IgD-negative memory B cell (primary cell): ENCODE data around the gene SETD7. TPM values are rescaled to one million over a fixed set of nuclear protein-coding genes. Genes with fewer than 3 reads are reported as not detected.
"Not testable (repeated sequence)": the region's sequence is repeated elsewhere in the genome, so short reads cannot be mapped to it uniquely, and the experiment has no call there.

Source experiments
- H3K27ac Mint-ChIP-seq, 3 donors: one replicate each; pipeline ENCODE4 v1.8.0; 2020 to 2022; ENCODE audit warnings: mild to moderate bottlenecking in 3 of 3, mixed read lengths in 3 of 3, moderate library complexity in 1 of 3
- H3K27me3 Mint-ChIP-seq: one replicate; pipeline ENCODE4 v1.8.0; 2021; ENCODE audit warnings: mixed read lengths
- H3K36me3 Mint-ChIP-seq: one replicate; pipeline ENCODE4 v1.8.0; 2020; ENCODE audit warnings: mild to moderate bottlenecking, mixed read lengths
- H3K4me1 Mint-ChIP-seq, 3 donors: one replicate each; pipeline ENCODE4 v1.8.0; 2020 to 2022; ENCODE audit warnings: mixed read lengths in 3 of 3, mild to moderate bottlenecking in 1 of 3
- H3K4me3 Mint-ChIP-seq, 4 donors: one replicate each; pipeline ENCODE4 v1.8.0; 2020 to 2022; ENCODE audit warnings: mild to moderate bottlenecking in 4 of 4, mixed read lengths in 4 of 4, moderate library complexity in 3 of 4
- H3K9me3 Mint-ChIP-seq, 3 donors: one replicate each; pipeline ENCODE4 v1.8.0; 2020 to 2021; ENCODE audit warnings: mixed read lengths in 3 of 3, mild to moderate bottlenecking in 1 of 3
- polyA plus RNA-seq: library from polyadenylated mRNA; unstranded; fragments of 300-500 nt; fragmentation: Illumina TruSeq; gene quantifications from one replicate; pipeline ENCODE4 v1.2.3, GENCODE V29; 2021

Gene SETD7
- polyA plus RNA-seq, 1 donor from 2014 or later = 2.0 TPM

DNA sequence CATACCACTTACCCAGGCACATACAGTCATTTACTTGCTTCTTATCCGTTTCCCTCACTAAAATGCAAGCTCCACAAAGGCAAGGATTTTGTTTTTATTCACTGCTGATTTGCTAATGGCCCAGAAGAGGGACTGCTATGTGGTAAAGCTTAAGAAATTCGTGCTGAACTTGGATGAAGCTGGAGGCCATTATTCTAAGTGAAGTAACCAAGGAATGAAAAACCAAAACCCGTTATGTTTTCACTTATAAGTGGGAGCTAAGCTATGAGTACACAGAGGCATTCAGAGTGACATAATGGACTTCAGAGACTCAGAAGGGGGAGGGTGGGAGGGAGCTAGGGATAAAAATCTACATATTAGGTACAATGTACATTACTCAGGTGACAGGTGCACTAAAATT lies 54.9 kb downstream of the SETD7 start:
- peaks cover 0 to 8% (median 2%) of the 10 kb centered on the region in 3 donors for H3K9me3 Mint-ChIP-seq
- peaks cover 8% of the 10 kb centered on the region for H3K36me3 Mint-ChIP-seq

DNA sequence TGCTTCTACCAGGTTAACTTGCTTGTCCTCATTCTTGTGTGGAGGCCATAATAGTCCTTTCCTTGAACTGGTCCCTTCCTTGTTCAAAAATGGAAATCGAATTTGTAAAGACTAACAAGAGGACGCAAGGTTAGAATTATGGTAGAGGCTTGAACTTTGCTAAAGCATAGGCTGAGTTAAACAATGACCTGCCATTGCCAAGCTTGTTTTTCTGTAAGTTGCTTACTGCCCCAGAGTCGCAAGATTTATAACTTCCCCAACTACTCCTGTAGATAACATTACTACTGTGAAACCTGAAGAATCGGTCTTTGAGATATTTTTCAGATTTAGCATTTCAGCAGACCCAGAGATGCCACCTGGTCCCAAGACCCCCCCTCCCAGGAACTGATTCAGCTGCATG lies 56.8 kb downstream of the SETD7 start:
- no peaks in the 10 kb centered on the region for H3K27me3 Mint-ChIP-seq
- H3K4me1 Mint-ChIP-seq = no peaks in the 10 kb centered on the region
- peak overlapping the region in 1 of 3 donors; percentile 27 for H3K27ac Mint-ChIP-seq
- no peak overlapping the region for H3K4me3 Mint-ChIP-seq
- H3K9me3 Mint-ChIP-seq = peaks cover 0 to 5% (median 2%) of the 10 kb centered on the region in 3 donors
- peaks cover 7% of the 10 kb centered on the region for H3K36me3 Mint-ChIP-seq

More for the DNA sequence above, 54.9 kb downstream of the SETD7 start:
- Mint-ChIP-seq H3K4me1 (no peaks in the 10 kb centered on the region), H3K27me3 (no peaks in the 10 kb centered on the region), H3K4me3 (no peak overlapping the region), H3K27ac (peak overlapping the region in 1 of 3 donors; percentile 59)

DNA sequence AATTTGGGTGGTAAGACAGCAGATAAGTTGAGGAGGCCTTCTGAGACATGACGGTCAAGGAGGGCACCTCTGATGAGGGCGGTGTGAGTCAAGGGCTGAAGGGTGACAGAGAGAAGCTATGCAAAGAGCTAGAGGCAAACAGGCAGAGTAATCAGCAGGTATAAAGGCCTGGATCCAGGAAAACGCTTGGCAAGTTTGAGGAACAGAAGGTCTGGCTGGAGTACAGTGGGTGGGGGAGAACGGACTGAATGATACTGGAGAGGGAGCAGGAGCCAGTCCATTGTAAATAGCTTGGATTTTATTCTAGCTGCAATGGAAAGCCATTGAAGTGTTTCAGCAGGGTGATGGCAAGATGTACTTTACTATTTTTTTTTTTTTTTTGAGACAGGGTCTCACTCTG lies 62.8 kb downstream of the SETD7 start:
- Mint-ChIP-seq H3K27me3 (no peaks in the 10 kb centered on the region), H3K4me3 (no peak overlapping the region), H3K27ac (no peak overlapping the region), H3K36me3 (peaks cover 1% of the 10 kb centered on the region), H3K4me1 (no peaks in the 10 kb centered on the region), H3K9me3 (peaks cover 0 to 1% (median 0%) of the 10 kb centered on the region in 3 donors)

DNA sequence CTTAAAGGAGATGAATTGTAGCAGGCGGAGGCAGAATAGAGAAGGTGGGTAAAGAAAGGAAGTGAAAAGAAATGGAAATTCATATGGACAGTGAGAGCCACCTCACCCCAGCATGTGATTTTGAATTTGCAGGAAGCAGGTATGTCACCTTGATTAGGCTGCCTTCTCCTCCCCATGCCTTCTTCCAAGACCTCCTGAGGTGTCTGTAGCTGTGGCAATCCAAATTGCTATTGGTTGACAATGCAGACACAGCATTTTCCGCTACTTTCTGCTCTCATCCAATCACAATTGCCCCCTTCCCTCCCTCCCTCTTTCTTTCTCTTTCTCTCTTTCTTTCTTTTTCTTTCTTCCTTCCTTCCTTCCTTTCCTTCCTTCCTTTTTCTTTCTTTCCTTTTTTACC lies 63.6 kb downstream of the SETD7 start:
- Mint-ChIP-seq H3K9me3 (peaks cover 0 to 1% (median 0%) of the 10 kb centered on the region in 3 donors), H3K4me3 (no peak overlapping the region), H3K27me3 (no peaks in the 10 kb centered on the region), H3K36me3 (peaks cover 1% of the 10 kb centered on the region), H3K27ac (no peak overlapping the region), H3K4me1 (no peaks in the 10 kb centered on the region)

DNA sequence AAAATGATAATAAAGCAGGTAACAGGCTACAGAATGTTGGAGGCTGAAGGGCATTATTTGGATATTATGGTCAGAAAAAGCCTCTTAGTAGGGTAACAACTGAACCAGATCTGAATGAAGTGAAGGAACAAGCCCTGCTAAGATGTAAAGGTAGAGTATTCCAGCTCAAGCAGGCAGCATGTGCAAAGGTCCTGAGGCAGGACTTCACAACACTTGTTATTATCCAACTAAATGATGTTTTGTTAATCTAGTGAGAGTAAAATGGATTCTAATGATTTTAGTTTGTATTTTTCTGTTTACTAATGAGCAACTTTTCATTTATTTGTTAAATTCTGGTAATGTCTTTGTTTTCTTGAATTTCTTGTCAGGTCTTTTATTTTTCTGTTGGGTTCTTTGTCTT lies 66.4 kb downstream of the SETD7 start:
- H3K27me3 Mint-ChIP-seq = no peaks in the 10 kb centered on the region
- H3K9me3 Mint-ChIP-seq = peaks cover 0 to 1% (median 0%) of the 10 kb centered on the region in 3 donors
- peaks cover 1% of the 10 kb centered on the region for H3K36me3 Mint-ChIP-seq
- no peaks in the 10 kb centered on the region for H3K4me1 Mint-ChIP-seq
- no peak overlapping the region for H3K4me3 Mint-ChIP-seq
- H3K27ac Mint-ChIP-seq = no peak overlapping the region

DNA sequence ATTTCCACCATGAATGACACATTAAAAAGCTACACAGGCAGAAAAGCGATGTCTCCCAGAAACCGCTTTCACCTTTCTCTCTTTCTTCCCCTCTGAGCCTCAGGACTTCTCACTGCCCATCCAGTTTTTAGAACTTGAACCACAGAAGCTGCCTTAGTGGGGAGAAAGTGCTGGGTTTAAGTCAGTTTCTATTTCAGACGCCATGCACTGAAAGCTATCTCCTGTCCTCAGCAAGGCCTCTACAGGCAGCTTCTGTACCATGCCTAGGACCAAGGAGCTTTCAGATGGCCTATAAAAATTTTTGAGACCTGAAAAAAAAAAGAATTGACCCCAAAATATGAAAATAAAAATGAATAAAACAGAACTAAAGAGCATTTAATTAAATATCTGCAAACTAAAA lies 67.6 kb downstream of the SETD7 start:
- no peaks in the 10 kb centered on the region for H3K4me1 Mint-ChIP-seq
- H3K27me3 Mint-ChIP-seq = no peaks in the 10 kb centered on the region
- H3K27ac Mint-ChIP-seq = no peak overlapping the region
- H3K4me3 Mint-ChIP-seq = no peak overlapping the region
- H3K36me3 Mint-ChIP-seq = peaks cover 1% of the 10 kb centered on the region
- H3K9me3 Mint-ChIP-seq = no peaks in the 10 kb centered on the region

DNA sequence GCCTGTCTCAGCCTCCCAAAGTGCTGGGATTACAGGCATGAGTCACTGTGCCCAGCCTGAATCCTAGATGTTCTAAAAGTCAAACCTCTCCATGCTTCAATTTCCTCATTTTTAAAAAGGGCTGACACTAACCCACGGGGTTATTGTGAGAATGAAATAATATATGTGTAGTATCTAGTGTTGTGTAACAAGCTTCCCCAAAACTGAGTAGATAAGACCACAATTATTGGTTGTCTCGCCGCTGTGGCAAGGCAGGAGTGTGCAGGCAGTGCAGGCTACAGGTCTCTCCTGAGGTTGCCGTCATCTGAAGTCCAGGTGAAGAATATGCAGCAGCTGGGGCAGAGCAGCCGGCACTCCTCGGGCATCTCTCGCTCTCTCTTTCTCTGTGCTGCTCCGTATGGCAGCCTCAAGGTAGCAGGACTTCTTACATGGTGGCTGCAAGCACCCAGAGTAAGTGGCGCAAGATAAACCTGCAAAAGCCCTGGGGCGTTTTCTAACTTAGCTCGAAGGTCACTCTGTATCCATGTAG lies 71.2 kb downstream of the SETD7 start:
- no peaks in the 10 kb centered on the region for H3K36me3 Mint-ChIP-seq
- no peak overlapping the region for H3K27ac Mint-ChIP-seq
- no peaks in the 10 kb centered on the region for H3K27me3 Mint-ChIP-seq
- no peak overlapping the region for H3K4me3 Mint-ChIP-seq
- no peaks in the 10 kb centered on the region for H3K9me3 Mint-ChIP-seq
- H3K4me1 Mint-ChIP-seq = no peaks in the 10 kb centered on the region

DNA sequence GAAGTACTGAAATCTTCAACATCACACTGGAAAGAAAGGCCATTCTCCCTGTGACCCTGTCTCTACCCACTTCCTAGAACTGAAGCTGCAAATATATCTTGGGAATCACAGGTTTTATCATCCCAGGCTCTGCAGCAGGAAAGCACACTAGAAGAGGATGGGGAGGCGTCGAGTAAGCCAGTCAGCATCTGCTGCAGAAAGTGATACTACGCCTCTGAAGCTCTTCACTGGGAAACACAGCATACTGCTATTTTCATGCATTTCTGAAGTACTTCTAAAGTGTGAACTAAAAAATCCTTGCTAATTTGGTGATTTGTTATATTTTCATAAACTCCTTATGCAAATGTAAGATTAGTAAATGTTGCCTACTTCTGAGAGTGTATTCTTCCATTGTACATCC lies 73.0 kb downstream of the SETD7 start:
- no peaks in the 10 kb centered on the region for H3K4me1 Mint-ChIP-seq

DNA sequence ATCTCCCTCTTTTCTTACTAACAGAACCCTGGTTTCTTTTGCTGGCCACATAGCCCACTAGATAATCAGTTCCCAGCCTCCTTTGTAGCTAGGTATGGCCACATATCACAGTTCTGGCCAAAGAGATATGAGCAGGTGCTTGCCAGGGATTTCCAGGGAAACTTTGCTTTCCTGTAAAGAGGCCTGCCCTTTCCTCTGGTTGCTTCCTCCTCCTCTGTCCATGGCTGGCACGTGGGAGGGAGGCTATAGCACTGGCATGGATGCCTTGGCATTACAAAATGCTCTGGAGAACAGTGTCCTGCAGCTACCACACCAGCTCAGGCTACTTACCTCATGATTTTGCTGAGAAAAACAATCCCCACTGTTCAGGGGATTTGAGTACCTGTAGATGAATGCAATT lies 74.6 kb downstream of the SETD7 start:
- Mint-ChIP-seq H3K4me1 (no peaks in the 10 kb centered on the region), H3K9me3 (no peaks in the 10 kb centered on the region), H3K27ac (no peak overlapping the region), H3K36me3 (peaks cover under 1% of the 10 kb centered on the region), H3K4me3 (no peak overlapping the region), H3K27me3 (no peaks in the 10 kb centered on the region)

More for the DNA sequence above, 73.0 kb downstream of the SETD7 start:
- Mint-ChIP-seq H3K9me3 (no peaks in the 10 kb centered on the region), H3K36me3 (no peaks in the 10 kb centered on the region), H3K27ac (no peak overlapping the region), H3K27me3 (no peaks in the 10 kb centered on the region), H3K4me3 (no peak overlapping the region)

DNA sequence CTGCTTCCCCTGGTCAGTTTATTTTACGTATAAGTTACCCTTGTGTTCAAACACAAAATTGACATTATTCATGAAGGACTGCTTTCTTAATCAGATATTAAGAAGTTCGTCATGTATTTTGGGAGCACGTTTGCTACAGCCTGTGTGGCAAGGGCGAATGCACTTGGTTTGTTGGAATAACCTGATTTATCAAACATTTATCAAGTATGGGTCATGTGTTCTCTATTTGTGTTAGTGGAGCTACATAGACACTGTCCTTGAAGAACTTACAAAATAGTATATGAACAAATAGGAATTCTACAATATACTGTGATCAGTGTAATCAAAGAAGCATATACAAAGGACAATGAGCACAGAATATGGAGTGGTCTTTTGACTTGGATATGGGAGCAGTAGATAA lies 79.7 kb downstream of the SETD7 start:
- Mint-ChIP-seq H3K9me3 (peaks cover 0 to 4% (median 2%) of the 10 kb centered on the region in 3 donors), H3K27ac (peak overlapping the region in 1 of 3 donors; percentile 7), H3K36me3 (peaks cover 16% of the 10 kb centered on the region), H3K4me3 (no peak overlapping the region), H3K4me1 (peaks cover 3 to 4% (median 3%) of the 10 kb centered on the region in 3 donors), H3K27me3 (no peaks in the 10 kb centered on the region)

DNA sequence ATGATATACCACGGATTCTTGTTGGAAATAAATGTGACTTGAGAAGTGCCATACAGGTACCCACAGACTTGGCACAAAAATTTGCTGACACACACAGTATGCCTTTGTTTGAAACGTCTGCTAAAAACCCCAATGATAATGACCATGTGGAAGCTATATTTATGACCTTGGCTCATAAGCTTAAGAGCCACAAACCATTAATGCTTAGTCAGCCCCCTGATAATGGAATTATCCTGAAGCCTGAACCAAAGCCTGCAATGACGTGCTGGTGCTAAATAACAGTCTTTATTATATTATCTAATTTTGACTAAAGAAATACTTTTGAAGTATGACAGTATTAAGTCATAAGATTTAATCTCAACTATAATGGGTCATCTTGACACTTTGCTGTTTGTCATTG lies 83.2 kb downstream of the SETD7 start:
- Mint-ChIP-seq H3K4me3 (no peak overlapping the region), H3K9me3 (peaks cover 2 to 12% (median 3%) of the 10 kb centered on the region in 3 donors), H3K4me1 (peaks cover 20 to 24% (median 21%) of the 10 kb centered on the region in 3 donors), H3K36me3 (peaks cover 22% of the 10 kb centered on the region), H3K27me3 (no peaks in the 10 kb centered on the region), H3K27ac (no peak overlapping the region)

DNA sequence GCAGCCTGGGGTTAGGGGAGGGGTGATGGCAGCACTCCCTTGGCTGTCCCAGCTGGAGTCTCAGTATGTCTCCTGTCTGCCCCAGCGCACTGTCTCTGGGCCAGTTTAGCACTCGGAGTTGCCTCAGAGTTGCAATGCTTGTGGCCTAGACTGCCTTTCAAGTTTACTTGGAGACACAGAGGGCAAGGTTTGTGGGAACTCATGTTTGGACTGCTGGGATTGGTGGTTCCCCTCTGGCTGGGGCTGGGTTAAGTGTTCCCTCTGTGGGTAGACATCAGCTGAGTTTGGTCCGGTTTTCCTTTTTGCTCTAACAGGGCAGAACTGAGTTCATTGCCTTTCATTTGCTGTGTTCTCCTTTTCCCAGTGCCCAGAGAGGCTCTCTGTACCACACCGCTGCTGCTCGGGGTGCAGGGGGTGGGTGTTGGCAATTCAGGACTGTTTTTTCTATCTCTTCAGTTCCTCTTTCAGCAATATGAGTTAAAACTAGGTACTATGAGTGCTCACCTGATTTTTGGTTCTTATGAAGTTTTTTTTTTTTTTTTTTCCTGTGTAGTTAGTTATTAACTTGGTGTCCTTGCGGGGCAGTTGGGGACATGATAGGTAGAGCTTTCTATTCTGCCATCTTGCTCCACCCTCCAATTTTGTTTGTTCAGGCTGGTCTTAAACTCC lies 84.9 kb downstream of the SETD7 start:
- peak overlapping the region in 2 of 4 donors; percentile 20 to 58 for H3K4me3 Mint-ChIP-seq

DNA sequence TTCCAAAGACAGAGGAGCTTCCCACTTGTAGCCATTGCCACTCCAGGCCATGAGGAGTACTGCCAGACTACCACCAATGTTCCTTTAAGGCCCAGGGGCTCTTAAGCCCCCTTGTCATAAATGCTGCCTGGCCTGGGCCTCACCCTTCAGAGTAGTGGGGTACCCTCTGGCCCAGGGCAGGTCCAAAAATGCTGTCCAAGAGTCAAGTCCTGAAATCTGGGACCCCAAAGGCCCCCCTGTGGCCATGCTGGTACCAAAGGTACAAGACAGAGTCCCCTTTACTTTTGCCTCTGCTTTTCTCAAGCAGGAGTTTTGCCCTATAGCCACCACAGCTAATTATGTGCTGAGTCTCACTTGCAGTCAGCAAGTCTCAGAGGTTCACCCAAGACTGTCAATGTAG lies 85.7 kb downstream of the SETD7 start:
- Mint-ChIP-seq H3K27ac (no peak overlapping the region), H3K9me3 (peaks cover 2 to 12% (median 3%) of the 10 kb centered on the region in 3 donors), H3K27me3 (no peaks in the 10 kb centered on the region), H3K4me3 (no peak overlapping the region), H3K36me3 (peaks cover 17% of the 10 kb centered on the region), H3K4me1 (peaks cover 20 to 25% (median 21%) of the 10 kb centered on the region in 3 donors)

More for the DNA sequence above, 84.9 kb downstream of the SETD7 start:
- Mint-ChIP-seq H3K4me1 (peaks cover 20 to 25% (median 21%) of the 10 kb centered on the region in 3 donors), H3K27ac (peak overlapping the region in 1 of 3 donors; percentile 69), H3K9me3 (peaks cover 2 to 12% (median 3%) of the 10 kb centered on the region in 3 donors), H3K36me3 (peaks cover 20% of the 10 kb centered on the region), H3K27me3 (no peaks in the 10 kb centered on the region)

DNA sequence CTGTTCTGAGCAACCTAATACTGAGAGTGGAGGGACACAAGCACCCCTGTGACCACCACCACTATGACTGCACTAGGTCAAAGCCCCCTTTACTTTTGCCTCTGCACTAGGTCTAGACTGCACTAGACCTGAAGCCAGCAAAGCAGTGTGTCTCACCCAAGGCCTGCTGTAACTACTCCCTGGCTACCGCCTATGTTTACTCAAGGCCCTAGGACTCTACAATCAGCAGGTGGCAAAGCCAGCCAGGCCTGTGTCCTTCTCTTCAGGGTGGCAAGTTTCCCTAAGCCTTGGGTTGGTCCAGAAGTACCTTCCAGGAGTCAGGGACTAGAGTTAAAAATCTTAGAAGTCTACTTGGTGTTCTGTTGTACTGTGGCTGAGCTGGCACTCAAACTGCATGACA lies 86.2 kb downstream of the SETD7 start:
- Mint-ChIP-seq H3K4me1 (peaks cover 20 to 25% (median 21%) of the 10 kb centered on the region in 3 donors), H3K9me3 (peaks cover 2 to 12% (median 3%) of the 10 kb centered on the region in 3 donors), H3K4me3 (no peak overlapping the region), H3K27me3 (no peaks in the 10 kb centered on the region), H3K27ac (peak overlapping the region in 1 of 3 donors; percentile 22), H3K36me3 (peaks cover 17% of the 10 kb centered on the region)

DNA sequence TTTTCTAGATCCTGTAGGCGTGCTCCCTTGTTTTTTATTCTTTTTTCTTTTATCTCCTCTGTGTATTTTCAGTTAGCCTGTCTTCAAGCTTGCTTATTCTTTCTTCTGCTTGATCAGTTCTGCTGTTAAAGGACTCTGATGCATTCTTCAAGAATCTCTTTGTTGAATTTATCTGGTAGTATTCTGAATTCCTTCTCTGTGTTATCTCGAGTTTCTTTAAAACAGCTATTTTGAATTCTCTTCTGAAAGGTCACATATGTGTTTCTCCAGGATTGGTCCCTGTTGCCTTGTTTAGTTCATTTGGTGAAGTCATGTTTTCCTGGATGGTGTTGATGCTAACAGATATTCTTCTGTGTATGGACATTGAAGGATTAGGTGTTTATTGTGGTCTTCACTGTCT lies 86.8 kb downstream of the SETD7 start:
- Mint-ChIP-seq H3K4me3 (no peak overlapping the region), H3K27ac (peak overlapping the region in 1 of 3 donors; percentile 22), H3K36me3 (peaks cover 17% of the 10 kb centered on the region)

DNA sequence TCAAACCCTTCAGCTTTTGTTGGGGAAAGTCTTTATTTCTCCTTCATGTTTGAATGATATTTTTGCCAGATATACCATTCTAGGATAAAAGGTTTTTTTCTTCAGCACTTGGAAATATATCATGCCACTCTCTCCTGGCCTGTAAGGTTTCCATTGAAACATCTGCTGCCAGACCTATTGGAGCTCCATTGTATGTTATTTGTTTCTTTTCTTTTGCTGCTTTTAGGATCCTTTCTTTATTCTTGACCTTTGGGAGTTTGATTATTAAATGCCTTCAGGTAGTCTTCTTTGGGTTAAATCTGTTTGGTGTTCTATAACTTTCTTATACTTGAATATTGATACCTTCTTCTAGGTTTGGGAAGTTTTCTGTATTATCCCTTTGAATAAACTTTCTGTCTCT lies 87.3 kb downstream of the SETD7 start:
- peaks cover 20% of the 10 kb centered on the region for H3K36me3 Mint-ChIP-seq
- H3K4me1 Mint-ChIP-seq = peaks cover 20 to 26% (median 21%) of the 10 kb centered on the region in 3 donors
- not testable (repeated sequence) for H3K27ac Mint-ChIP-seq, H3K27me3 Mint-ChIP-seq, H3K4me3 Mint-ChIP-seq
- peaks cover 2 to 12% (median 3%) of the 10 kb centered on the region in 3 donors for H3K9me3 Mint-ChIP-seq

More for the DNA sequence above, 86.8 kb downstream of the SETD7 start:
- Mint-ChIP-seq H3K9me3 (peaks cover 2 to 12% (median 3%) of the 10 kb centered on the region in 3 donors), H3K4me1 (peaks cover 20 to 25% (median 21%) of the 10 kb centered on the region in 3 donors), H3K27me3 (no peaks in the 10 kb centered on the region)
